NK-92 treated with Interleukin-12 subunit alpha and Interleukin-12 subunit beta, amount 100 ng/mL, for 24 hours (cell line): ENCODE results near the gene TCN1.
"Not testable (repeated sequence)": the region's sequence is repeated elsewhere in the genome, so short reads cannot be mapped to it uniquely, and the experiment has no call there.

Experiments used
- DNase-seq: peaks from one replicate; lab custom pipeline; 2025; lab: John Stamatoyannopoulos, UW

TCN1 gene

DNA sequence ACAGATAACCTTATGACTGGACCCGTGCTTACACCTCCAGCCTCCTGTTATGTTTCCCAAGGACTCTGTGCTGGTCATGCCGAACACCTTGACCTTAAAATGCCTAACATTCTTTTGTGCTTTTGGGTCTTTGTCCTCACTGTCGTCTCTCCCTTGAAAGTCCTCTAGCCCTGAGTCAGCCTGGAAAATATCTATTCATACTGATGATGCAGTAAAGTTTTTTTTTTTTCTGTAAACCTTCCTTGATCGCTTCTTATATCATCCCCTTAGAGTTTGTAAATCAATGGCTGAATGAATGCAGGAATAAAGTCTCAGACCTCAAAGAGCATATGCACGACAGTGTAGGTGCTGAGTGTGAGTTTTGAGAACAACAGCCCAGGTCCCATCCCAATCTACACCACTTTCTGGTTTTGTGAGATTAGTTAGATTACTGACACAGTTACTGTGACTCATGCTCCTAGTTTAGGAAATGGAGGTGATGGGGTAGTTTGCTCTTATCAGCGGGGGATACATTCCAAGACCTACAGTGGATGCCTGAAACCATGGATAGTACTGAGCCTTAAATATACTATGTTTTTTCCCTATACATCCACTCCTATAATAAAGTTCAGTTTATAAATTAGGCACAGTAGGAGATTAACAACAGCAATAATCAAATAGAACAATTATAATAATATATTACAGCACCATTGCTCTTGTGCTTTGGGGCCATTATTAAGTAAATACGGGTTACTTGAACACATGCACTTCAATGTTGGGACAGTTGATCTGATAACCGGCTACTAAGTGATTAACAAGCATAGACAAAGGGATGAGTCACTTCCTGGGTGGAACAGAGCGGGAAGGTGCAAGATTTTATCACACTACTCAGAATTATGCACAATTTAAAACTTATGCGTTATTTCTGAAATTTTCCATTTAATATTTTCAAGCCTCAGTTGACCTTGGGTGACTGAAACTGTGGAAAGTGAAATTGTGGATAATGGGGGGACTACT is 8.6 kb downstream of the TCN1 start:
- peak; percentile 1 for DNase-seq

DNA sequence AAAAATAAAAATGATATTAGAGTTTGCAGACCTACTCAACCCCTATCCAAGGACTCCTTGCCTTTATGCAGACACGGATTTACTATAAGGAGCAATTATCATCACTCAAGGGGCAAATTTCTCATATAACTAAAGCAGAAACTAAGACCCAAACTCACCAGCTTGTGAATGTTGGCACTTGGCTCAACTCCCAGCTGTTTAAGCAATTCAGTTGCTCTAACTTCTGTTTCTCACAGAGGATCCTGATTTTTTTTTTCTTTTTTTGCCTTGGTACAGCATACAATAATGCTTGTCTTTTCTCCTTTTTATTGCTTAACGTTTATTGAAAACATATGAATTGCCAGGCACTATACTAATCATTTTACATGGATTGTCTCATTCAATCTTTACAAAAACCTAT is 11.4 kb downstream of the TCN1 start:
- DNase-seq = no peak

DNA sequence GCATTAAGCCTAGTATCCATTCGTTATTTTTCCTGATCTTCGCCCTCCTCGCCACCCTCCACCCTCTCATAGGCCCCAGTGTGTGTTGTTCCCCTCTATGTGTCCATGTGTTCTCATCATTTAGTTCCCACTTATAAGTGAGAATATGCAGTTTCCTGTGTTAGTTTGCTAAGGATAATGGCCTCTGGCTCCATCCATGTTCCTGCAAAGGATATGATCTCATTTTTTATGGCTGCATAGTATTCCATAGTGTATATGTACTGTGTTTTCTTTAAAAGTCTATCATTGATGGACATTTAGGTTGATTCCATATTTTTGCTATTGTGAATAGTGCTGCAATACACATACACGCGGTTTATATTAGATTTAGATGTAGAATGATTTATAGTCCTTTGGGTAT is 14.9 kb downstream of the TCN1 start:
- not testable (repeated sequence) for DNase-seq

DNA sequence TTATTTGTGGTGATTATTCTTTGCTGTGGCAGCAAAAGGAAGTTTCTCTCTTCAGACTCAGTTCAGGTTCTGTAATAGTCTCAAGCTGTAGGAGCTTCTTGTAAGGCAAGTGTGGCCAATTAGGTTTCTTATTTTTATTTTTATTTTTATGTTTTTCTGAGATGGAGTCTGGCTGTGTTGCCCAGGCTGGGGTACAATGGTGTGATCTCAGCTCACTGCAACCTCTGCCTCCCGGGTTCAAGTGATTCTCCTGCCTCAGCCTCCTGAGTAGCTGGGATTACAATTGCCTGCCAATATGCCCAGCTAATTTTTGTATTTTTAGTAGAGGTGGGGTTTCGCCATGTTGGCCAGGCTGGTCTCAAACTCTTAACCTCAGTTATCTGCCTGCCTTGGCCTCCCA is 16.7 kb downstream of the TCN1 start:
- DNase-seq = not testable (repeated sequence)

DNA sequence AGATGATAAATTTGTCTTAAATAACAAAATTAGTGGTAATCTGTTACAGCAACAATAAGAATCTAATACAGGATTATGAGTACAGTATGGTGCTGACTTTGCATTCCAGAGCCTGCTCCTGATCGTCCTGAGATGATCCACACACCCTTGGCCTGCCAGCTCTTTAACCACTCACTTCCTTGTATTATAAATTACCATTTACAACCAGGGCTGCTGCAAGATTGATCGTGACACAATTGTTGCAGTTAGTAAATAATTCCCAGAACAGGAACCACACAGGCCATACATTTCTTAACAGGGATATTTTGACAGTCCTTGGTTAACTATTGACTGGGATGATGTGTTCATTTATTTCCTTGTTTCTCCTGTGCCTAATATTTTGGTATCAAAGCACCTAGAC is 17.2 kb downstream of the TCN1 start:
- DNase-seq = no peak

DNA sequence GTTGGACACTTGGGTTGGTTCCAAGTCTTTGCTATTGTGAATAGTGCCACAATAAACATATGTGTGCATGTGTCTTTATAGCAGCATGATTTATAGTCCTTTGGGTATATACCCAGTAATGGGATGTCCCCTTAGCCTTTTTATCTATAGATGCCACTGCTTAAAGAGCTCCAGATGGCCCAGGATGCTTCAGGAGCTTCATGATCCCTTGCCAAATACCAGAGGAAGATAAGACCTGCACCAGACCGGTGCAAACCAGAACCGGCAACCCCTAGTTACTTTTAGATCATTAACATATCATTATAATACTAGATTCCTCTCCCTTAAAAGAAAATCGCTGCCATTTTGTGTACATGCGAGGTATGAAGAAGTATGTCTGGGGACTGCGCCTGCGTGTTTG is 17.8 kb downstream of the TCN1 start:
- DNase-seq = not testable (repeated sequence)

DNA sequence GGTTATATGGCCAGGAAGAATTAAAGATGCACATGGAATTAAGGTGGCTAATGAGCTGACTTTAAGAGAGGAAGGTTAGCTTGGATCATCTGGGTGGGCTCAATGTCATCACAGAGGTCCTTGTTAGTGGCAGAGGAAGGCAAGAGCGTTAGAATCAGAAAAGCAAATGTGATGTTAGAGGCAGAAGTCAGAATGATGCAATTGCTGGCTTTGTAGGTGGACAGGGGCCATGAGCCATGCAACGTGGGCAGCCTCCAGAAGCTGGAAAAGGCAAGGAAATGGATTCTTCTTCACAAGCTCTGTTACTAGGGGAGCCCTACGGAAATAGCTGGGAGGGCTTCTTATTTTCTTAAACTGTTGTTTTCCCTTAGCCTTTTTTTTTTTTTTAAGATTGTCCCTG is 18.7 kb downstream of the TCN1 start:
- DNase-seq = no peak

DNA sequence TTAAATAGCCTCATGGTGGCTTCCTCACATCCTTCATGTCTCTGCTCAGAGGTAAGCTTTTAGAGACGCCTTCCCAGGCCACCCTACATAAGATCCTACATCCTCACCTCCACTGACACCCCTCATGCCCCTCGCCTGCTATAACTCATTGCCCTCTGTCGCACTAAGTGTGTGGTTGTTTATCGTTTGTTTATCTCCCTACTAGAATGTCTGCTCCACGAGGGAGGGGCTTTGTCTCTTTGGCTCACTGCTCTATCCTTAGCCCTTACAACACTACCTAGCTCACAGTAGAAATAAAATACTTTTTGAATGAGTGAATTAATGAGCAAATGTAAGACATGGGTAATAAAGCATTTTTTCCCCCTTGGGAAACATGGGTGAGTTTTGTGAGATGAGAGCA is 19.7 kb downstream of the TCN1 start:
- DNase-seq = no peak

DNA sequence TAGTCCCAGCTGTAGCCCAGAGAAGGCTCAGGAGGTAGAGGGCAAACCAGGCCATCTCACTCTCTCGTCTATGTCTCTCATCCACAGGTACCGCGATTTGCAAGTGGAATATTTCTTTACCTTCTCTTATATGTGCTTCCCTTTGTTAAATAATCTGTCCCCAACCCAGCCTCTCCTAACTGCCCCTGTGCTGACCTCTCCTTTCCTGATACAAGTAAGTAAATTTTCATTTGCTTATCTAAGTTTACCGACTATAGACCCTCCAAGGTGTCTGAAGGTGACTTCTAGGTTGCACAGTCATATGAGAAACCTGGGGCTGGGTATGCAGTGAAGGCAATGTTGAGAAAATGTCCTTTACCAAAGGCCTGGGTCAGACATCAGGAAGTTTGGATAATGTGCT is 20.9 kb downstream of the TCN1 start, which contains the start of gene CBLIF:
CBLIF (minus strand) TSS at position 101 of the 400 bp plus-strand sequence; CDS start at position 55, 46 bp downstream.
- no peak for DNase-seq

DNA sequence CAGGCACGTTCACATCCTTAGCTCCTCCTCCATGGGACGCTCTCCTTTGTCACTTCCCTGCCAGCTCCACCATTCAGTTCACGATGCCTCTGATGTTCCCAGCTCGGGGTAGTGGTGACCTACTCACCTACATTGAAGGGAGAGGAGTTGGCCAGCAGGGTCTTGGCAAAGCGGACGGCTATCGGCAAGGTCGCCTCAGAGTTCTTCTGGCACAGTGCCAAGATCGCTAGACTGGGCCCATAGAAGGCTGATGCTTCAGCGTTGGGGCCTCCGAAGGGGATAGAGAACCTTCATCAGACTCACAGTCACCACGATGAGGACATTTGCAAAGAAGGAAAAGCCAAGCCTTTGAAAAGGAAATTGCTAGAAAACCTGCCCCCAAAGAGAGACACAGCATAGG is 24.0 kb downstream of the TCN1 start:
- DNase-seq = no peak

DNA sequence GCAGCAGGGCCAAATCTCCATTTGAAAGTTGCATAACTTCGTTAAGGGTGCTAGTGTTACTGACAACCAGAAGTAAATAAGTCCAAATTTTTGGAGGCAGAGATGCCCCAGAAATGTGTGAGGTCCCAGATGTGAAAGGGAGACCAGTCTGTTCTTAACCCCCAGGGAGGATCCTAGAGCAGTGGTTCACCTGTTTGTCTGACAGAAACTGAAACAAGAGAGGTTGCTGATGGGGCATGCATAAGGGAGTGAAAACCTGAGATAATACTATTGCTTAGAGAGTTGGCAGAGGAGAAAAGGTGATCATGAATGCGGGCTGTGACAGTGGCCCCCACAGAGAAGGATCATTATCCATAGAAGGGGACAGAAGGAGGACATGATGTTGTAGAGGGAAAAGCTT is 24.8 kb downstream of the TCN1 start:
- DNase-seq = no peak

DNA sequence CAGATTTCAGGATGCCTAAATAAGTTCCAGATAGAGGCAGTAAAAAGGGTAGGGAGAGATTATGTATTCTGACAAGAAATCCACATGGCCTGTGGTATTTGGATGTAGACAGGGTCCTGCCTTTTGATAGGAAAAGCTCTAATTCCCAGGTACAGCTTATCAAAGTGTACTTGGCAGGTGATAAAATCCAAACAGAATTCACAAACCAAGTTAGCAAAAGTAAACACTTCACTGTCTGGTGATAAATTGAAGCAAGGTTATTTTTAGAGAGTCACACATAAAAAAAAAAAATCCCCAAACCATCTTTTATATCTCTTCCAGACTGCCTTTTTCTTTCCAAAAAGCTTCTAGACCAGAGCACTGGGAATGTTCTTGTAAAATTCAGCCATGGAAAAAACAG is 26.7 kb downstream of the TCN1 start:
- DNase-seq = no peak

DNA sequence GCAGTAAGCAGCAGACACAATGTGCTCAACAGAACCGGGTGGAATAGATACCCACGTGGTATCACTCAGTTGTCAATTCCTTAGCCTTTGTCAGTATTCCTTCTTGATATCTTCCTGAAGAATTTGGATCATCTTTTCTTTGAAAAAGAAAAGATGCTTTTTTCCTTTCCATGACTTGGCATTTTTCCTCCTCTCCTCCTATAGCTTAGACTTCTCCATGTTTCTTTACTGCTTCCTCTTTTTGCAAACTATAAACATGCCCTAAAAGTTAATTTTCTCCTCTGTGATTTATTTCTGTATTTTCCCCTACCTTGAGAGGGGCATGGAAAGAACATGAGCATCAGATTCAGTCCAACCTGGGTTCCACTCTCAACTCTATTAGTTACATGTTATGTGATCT is 32.7 kb downstream of the TCN1 start:
- no peak for DNase-seq

DNA sequence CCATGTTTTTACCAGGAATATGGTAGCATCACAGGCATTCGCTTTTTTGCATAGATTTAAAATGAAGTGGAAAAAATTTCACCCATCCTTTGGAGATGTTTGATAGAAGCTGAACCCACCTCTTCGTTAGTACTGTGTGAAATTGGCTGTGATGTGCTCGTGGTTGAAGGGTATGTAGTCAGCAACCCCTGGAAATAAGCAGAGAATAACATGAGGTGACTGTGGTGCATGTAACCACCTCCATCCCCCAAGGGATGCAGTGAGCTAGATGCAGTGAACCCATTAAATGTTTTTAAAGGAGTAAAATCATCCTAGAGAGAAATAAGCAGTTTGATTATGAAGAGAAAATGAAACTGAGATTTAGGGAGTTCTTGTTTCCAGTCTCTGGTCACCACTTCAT is 36.9 kb downstream of the TCN1 start:
- DNase-seq = no peak

DNA sequence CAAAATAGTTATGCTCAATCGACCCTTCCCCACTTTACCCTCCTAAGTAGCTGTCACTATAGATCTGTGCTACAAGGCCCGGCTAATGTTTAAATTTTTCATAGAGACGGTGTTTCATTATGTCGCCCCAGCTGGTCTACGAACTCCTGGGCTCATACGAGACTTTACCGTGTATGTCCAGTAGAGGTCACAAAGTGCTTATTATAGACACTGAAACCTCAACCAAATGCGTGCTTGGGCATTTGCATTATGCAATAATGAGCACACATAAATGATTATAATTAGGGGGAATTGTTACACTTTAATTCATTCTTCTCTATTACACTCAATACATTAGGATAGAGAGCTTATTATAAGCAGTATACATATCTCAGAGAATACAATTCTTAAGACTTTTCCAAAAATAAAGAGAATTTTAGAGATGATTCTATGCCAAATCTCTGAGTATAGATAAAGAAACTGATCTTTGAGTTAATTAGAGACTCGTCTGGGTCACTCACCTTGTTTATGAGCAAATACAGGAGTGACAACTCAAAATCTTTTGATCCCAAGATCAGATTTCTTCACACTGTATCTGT is 43.2 kb downstream of the TCN1 start:
- DNase-seq = peak; percentile 8

DNA sequence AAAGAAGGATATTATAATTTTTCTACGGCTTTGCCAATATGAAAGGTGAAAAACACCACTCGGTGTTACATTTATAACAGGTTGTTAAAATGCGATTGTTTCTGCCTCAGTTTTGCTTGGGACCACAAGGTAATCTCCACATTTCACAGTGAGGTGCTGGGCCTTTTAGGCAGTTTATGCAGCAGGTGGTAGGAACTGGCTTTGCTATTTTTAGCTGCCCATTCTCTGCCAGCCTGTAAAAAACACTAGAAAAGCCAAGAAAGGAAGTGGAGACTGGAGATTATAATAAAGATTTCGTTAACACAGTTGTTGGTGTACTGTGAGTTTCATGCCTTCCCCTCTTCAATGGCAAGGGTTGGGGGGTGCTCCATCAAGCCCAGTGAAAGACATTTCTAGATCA is 47.7 kb downstream of the TCN1 start:
- DNase-seq = no peak

DNA sequence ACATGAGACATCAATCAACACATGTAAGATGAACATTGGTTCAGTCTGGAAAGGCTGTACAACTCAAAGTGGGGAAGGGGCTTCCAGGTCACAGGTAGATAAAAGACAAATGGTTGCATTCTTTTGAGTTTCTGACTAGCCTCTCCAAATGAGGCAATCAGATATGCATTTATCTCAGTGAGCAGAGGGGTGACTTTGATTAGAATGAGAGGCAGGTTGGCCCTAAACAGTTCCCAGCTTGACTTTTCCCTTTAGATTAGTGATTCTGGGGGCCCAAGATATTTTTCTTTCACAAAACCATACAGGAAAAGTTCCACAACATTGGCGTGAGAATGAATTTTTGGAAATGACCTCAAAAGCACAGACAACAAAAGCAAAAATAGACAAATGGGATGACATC is 49.9 kb downstream of the TCN1 start:
- not testable (repeated sequence) for DNase-seq

DNA sequence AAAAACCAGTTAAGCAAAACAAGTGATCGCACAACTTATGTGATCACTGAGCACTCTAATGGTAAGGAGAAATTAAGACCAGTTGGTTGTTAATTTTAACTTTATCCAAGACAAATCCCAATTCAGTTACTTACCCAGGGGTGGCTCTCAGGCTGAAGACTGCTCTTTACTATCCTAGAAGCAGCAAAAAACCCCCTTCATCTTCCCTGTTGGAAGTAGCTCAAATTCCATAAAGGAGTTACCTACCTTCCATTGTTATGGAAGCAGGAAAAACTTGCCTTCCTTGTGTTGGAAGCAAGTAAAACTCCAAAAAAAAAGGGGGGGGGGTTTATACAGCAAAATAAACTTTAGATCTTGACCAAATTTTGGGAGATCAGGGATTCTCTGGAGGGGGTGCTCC is 50.5 kb downstream of the TCN1 start:
- DNase-seq = no peak

DNA sequence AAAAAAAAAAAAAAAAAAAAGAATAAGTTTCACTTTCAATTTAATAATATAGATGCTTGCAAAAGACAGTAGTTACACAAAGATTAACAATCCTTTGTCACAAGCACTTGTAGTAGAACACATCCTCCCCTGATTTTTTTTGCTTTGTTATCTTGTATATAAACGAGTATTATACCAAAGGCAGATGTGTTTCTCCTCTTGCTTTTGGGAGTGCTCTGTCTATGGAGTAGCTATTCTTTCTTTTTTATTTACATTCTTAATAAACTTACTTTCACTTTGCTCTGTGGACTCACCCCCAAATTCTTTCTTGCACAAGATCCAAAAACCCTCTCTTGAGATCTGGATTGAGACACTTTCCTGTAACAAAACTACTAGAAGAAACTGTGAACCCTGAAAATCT is 52.3 kb downstream of the TCN1 start:
- no peak for DNase-seq

DNA sequence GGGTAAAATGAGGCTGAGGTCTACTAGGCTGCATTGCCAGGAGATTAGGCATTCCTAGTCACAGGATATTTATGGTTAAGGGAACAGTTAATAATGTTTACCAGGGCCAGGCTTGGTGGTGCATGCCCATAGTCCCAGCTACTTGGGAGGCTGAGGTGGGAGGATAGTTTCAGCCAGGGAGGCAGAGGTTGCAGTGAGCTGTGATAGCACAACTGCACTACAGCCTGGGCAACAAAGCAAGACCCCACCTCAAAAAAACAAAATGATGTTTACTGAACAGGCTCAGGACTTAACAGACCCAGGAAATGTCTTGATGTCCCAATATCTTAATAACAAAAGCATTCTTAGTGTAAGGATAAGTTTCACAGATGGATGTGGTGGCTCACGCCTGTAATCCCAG is 52.9 kb downstream of the TCN1 start:
- DNase-seq = no peak

DNA sequence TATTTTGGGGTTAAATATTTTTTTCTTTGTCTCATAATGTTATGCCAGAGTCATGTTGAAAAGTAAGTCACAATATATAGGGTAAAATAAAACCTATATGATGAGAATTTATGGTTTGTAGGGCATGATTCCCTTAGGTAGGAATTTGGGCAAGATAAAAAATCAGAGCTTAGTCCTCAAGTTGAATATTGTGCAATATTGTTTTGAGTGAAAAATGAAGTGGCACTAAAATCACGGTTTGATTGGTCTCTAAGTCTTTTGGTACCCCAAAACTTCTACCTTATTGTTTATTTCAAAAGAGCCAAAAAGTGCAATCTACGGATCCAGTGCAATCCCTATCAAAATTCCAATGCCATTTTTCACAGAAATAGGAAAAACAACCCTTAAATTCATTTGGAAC is 54.1 kb downstream of the TCN1 start:
- DNase-seq = no peak

DNA sequence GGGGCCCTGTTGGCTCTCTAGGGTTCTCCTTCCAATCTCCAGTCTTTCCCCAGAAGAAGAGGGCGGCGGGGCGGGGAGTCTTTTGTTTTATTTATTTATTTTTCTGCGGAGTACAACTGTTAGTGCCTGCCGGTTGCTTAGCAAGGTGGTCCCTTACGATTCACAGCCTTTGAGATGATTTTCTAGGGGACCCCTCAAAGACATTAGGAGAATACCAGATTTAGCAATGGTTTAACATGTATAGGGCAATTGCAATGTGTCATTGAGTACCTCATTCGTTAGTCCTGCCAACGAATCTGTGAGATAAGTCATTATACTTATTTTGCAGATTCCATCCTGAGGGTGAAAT is 55.4 kb downstream of the TCN1 start:
- DNase-seq = no peak

DNA sequence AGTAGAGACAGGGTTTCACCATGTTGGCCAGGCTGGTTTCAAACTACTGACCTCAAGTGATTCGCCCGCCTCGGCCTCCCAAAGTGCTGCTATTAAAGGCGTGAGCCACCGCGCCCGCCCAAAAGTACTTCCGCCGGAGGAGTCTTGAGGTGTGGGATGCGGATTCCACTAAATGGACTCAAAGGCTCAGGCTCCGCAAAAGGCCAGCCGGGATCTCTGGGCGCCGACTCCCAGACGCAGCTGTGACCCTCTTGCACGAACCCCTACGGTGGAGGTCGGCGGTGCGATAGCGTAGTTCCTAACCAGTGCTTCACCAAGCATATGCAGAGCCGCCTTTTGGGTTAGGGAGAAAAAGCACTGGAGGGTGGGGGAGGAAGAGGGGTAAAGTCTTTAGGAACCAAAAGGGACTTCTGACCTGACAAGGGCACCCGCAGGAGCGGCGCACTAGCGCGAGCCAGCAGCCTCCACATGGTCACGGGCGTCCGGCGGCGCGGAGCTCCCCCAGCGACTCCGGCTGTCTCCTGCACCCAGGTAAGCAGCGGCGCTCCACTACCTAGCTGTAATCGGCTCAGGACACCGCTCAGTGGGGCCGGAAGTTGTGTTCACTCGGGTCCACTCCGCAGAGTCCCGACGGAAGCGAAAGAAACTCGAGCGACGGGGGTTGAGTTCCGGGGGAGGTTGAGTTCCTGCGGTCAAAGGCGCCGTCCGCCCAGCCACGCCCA is 55.9 kb downstream of the TCN1 start, which contains the start of gene MRPL16:
MRPL16 (minus strand) TSS at position 590 of the 722 bp plus-strand sequence; CDS start at position 470, 120 bp downstream.
- DNase-seq = peak; percentile 86
